GM18868 (cell line): ENCODE data around the gene CDH23.

ENCODE experiments used
- ATAC-seq: cut with Tn5 transposase; IDR thresholded peaks from one replicate; pipeline ENCODE4 v1.9.1; 2021; ENCODE audit warnings: mild to moderate bottlenecking, moderate library complexity; ENCODE audit not compliant: unreplicated experiment

Gene CDH23

DNA sequence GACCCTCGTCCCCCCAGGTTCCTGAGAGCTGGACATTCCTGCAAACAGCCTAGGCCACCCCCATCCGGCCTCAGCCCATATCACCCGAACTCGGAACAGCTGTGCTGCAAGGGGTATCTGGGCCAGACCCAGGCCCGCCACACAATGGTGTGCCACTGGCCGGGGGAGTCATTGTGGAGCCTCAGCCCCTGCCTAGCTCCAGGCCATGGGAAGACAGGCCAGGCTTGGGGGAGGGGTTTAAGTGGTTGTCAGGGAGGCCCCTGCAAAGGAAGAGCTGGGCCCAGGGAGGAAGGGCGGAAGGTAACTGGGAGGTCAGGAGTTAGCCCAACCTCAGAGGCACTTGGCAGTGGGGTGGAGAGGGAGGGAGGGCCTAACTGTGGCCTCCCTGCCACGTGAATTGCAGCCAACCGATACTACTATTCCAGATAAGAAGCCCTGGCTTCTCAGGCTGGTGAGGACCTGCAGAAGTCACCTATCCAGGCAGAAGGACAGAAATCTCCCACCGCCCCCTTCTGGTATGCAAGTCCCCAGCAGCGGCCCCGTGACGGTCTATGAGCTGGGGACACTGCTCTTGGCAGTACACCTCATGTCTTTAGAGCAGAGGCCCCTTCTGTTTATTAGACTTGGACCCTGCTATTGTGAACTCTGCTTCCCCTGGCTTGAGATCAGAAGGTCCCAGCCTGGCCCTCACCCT lies 349.8 kb downstream of the CDH23 start:
- ATAC-seq, result no peak

DNA sequence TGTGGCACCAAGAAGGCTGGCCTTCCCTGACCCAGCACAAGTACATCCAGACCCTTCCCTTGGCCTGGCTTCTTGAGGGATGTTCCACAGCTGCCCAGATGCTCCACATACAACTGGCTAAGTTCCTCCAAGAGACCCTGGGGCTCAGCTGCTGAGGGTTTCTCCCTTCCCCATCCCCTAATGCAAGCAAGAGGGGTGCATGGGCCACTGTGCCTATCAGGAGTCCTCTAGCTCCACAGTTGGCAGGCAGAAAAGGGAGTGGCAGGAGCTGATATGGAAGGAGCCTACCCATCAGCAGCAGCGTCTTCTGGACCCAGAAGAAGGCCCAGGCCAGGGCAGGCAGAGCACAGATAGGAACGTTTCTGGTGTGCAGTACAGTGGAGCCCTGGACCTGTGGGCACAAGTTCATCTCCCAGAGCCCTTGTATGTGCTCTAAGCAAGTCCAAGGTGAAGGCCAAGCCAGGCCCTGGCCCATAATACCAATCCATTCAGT lies 350.4 kb downstream of the CDH23 start:
- ATAC-seq, result no peak

DNA sequence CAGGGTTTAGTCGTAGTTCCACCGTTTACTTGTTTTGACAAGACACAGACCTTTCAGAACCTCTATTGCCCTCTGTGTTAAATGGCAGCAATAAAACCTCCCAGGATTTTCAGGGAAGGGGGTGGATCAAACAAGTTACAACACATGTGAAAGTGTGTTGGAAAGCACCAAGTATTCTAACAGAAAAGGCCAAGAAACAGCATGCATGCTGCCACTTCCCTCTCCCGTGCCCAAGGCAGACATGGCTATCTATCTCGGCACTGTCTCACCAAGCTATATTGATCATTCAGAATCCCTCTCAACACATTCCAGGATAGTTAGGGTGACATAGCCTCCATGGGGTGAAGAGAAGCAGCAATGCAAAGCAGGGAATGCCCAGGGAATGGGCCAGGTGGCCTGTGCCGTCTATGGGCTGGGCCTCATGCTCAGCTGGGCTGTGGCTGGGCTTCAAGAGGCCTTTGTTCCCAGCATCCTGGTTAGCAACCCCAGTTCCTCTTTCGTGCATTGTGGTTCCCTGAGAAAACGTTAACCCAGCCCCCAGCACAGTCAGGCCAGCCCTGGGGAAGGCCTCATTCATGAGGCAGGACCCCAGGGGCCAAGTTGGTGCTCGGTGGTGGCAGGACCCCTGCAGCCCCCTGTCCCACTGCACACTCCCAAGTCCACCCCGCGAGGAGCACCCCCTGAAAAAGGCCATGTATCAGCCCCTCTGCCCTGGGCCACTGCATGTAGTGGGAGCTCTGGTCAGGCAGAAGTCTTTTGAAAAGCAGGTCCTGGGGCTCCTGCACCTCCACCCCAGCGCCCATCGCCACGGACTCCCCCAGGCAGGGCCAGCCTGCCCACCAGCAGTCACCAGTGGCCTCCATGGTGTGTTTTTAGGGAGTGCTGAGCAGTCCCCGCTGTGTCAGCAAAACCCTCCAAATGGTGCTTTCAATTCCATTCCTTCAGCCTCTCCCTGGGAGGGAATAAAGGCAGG lies 351.1 kb downstream of the CDH23 start:
- ATAC-seq, result peak; percentile 43

DNA sequence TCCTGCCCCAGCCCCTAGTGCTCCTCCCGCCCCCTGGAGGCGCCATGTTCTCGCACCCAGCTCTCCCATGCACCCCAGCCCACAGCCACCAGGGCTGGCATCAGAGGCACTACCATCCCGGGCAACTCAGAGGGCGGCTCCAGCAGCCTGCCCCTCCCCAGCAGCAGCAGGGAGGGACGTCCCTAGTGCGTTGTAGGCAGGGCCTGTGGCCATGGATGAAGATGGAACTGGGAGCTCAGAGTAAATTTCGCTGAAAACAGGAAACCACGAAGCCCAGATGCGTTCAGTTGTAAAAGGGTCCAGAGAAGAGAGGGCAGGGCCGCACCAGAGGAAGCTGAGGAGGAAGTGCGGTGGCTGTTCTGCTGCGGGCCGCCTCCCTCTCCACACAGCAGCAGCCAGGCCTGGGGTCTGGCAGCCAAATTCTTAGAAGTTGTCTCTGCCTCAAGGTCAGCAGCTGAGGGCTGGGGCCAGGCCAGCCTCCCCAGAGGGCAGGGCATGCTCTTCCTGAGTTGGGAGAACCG lies 352.0 kb downstream of the CDH23 start:
- ATAC-seq, result peak; percentile 42

DNA sequence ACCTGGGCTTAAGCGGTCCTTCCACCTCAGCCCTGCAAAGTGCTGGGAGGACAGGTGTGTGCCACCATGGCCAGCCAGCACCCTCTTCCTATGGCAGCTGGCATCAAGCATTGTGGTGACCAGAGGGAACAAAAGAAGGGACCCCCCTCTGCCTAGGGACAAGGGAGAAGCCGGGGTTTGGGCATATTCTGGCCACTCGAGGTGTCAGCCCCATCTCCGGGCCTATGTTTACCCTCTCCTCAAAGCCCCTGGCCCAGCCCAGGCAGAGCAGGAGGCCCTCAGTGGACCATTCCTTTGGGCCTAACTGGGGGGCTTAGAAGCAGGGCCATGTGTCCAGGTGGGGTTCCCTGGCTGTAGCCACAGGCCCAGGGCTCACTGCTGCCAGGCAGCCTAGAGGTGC lies 352.7 kb downstream of the CDH23 start:
- ATAC-seq, result no peak

DNA sequence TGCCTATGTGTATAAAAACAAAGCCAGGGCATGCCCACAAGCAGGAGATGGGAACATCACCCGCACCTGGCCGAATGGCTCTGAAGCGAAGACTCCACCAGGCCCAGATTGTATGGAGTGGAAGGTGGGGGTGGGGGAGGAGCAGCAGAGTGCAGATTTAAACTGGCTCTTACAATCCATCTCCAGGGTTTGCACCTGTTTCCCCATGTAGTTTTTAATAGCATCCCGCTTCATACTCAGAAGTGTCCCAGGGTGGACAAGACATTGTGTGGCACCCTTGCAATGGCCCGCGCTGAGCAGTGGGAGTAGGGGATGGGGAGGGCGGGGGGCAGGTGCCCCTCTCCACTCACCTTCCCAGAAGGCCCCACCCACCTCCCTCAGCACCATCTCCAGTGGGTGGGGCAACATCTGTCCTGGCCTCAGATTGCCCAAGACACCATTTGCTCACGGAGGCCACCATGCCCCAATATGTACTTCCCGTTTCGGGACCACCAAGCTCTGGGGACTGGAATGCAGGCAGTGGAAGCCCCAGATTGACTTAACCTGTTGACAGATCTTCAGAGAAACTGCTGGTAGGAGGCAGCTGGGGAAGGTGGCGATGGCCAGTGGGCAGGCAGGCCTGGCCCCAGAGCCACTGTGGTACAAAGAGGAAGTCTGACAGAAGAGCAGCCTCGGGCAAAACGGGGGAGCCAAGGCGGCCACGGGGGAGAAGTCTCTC lies 353.6 kb downstream of the CDH23 start:
- ATAC-seq, result no peak

DNA sequence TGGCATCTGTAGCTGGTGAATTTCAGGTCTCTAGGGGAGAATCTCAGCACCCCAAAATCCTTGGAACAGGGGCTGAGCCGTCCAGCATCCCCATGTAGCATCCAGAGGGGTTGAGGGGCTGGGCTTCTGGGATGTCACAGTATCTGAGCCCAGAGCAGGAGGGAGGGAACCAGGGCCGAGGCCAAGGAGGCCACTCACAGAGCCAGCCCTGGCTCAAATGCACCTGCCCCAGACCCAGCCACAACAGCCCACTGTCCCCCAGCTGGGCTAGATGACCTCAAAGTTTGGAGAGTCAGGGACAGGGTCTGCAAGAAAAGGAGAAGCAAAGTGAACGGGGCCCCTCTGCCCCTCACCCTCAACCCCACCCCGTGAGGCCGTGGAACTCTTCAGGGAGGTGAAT lies 354.3 kb downstream of the CDH23 start:
- ATAC-seq, result no peak

DNA sequence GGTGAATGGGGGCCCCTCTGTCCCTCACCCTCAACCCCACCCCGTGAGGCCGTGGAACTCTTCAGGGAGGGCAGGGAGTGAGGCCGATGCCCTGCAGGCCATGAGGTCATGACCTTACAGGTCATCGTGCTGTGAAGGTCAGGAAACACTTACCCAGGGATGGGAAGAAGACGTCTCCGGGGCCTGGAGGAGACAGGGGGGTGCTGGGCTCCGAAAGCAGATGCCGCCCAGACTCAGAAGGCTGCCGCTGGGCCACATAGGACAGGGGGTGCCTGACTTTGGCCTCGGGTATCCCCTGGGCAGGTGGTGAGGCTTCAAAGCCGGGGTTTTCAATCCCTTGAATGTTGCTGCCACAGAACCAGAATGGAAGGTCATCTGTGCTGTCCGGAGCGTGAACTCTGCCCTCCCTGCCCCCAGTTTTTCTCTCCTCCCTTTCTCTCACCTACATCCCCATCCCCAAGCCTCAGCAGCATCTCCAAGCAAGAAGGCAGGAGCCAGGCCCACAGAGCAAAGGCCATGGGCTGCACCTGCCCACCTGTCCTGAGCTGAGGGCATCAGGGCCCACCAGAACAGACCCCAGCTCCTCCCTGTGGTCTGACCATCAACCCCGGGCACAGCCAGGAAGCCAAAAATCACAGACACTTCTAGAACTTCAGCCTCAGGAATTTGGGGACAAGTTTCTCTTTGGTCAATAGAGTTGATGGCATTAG lies 354.9 kb downstream of the CDH23 start:
- no peak for ATAC-seq

DNA sequence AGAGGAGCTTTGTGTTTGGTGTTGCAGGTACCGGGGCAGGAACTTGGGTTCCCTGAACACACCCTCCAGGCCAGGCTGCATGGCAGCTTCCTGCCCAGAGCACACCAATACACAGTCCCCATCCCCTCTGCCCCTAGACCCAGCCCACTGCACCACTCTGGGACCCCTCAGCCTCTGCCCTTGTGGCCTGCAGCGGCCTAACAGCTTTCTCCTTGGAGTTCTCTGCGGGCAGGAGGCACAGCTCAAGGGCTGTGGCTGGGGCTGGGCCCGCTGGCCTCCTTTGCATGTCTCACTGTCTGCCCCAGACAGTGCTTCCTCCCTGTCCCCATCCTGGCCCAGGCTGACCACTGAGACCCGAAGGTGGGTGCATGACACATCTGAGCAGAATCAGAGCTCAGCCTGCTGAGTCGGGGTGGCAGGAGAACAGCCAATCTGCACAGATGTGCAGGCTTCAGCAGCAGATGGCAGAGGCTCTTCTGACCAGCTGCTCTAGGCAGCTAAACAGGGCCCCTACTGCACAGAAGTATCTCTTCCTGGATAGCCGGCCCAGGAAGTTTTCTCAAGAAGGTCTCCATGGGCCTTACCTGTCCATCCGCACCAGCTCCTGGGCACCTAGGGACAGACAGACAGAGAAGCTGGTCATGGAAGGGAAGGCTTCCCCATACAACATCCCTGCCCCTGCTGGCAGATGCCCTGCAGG lies 355.8 kb downstream of the CDH23 start:
- ATAC-seq, result no peak

DNA sequence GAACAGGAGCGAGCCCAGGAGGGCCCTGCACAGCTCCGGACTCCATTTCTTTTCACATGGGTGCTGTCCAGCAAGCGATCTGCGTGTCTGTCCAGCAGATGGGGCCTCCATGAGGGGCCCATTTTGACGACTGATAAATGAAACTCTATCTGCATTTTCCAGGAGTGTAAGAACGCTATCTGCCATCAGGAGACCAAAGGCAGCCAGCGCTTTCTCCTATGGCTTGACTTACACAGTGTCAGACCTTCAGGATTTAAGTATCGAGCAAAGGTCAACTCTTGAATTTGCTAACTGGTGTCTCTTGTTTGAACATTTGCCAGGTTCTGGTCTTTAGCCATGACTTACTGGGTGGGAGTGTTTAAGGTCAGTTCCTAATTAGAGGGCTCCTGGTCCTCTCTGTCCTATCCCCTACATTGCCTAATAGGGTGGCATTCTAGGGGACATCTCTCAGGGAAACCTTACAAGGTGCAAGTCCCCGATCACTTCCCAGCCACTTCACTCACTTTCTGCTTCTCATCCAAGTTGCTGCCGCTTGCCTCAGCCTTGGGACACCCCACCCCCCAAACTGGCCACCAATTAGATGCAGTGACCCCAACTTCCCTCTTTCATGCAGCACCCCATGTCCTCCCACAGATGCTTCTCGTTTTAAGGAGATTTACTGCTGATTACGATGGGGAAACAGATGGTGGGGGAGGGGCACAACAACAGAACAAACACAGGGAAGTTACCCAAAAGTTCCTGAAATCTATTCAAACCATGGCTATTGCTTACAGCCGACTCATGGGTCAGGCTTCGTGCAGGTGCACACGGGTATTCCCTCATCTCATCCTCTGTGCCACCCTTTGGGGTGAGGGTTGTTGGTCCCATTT lies 356.6 kb downstream of the CDH23 start:
- ATAC-seq, result no peak

DNA sequence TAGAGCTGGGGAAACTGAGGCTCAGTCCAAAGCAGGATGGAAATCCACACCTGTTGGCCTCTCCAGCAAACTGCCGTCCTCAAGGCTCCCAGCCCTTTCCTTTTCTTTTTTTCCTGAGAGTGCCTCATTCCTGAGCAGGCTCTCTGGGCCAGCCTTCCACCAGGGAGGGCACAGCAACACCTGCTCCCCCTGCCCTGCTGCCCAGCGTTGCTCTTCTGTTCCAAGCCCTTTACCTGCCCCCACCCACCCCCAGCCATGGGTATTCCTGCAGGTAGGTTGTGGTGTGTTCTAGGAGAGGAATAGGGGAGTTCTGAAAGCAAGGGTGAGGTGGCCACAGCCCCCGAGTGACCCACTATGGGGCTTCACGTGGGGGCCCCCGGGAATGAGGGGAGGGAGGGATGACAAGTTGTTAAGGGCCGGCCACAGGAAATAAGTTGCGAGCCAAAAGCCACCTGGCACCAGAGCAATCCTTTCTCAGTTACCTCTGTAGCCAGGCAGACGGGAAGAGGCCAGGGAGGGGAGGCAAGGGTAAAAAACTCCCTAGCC lies 357.3 kb downstream of the CDH23 start:
- ATAC-seq, result no peak

DNA sequence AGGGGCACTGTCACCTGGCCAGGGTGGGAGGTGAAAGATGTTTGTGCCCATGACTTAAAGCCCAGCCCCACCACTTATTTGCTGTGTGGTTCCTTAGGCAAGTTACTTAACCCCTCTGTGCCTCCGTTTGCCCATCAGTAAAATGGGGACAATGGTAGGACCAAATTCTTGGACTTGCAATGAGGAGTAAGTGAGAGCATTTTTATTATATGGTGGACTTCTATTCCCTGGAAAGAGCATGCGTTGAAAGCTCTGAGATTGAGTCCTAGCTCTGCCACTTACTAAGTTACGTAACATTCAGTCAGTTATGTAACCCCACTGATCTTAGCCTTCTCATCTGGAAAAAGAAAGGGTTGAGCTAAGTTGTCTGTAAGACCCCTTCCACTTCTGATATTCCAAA lies 357.8 kb downstream of the CDH23 start:
- ATAC-seq, result no peak

DNA sequence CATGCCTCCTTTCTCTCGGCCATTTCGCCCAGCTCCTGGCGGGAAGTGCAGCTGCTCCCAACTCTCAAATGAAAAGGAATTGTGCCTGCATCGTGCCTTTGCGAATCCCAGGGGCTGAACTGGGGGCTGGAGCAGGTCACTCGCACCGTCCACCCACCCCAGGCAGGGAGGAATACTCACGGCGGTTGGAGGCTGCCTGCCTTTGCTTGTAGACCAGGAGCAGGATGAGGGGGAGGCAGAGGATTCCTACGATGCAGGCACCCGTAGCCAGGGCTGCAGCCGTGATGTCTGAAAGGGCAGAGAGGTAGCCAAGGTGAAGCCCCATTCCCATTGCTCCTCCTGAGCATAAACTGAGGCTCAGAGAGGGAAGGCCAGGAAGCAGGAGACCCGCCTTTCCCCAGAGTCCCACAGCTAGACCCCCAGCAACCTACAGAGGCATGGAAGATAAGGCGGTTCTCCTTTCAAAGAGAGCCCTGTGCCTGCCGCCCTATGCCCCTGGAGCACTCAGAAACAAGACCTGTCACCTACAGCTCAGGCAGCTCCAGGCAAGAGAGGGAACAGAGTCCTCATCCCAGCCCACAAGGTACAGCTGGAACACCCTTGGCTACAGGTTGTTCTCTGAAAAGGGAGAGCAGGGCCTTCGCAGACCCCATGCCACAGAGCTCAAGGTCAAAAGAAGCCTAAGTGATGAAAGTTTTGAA lies 358.6 kb downstream of the CDH23 start:
- ATAC-seq, result no peak

DNA sequence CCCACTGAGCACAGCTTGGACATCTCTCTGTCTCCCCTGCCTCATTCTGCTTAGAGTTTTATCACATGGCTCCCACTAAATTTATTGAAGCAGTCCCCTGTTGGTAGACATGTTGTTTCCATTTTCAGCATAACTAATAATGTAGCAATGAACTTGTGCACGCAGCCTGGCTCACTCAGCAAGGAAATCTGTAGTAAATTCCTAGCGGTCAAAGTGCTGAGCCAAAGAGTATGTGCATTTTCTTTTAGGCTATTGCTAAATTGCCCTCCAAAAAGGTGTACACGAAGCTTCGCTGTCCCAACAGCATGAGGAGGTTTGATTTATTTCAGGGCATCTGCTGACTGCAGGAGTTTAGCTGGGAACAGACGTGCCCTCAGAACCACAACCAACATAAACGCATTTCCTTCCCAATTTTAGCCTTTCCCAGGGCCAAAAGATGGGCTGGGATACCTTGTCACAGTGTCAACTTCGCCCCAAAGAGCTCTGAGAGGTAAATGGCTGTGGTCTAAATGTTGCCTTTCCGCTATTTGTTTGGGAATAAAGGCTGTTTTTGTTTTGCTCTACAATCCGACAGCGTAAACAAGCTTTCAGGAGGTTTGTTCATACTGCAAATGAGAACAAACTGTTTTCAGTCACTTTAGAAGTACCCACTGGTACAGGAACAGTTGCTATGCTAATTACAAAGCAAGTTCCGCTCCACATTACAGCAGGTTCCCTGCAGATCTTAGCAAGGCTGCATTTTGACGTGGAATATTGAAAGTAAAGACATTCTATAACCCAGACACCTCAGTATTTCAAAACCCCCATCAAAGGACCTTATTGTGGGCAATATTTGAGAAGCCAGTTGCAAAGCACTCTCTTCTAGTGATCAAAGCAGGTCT lies 359.8 kb downstream of the CDH23 start:
- no peak for ATAC-seq

DNA sequence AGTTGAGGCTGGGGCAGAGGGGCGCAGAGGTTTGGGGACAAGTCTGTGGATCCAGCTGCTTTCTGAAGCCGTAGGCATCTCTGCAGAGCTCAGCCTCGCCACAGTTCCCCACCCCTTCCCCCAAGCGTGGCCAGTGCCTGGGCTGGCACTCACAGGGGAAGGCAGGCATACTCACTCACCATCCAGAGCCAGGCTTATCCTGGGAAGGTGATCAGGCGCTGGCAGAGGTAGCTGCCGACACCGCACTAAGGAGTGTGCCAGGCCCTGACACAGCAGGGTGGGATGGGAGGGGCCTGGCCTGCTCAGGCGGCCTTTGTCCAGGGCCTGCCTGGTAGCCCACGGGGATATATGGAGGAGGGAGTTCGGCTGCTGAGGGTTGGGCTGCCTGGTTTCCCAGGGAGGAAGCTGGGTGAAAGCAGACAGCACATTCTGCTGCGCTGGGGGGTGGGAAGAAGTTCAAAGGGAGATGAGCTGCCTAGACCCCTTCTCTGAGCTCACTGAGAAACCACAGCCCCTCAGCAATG lies 360.7 kb downstream of the CDH23 start:
- ATAC-seq, result no peak

DNA sequence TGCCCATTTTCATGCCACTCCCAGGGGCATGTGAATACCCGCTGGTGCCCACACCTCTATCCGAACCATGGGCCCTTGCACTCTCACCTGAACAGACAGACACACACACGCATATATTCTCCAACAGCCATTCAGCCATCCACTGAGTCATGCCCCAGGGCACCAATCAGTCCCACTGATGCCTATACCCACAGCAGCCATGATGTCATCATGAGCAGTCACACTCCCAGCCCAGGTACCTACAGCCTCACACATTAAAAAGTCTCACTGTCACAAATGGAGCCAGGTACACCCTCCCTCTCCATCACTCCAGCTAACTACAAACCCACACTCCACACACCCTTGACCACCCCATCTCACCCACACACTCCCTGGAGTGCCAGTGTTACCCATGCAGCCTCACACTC lies 364.4 kb downstream of the CDH23 start:
- ATAC-seq, result no peak
